IMR-90 (cell line): ENCODE data around the gene CACNG8. TPM values are rescaled to one million over a fixed set of nuclear protein-coding genes. Genes with fewer than 3 reads are reported as not detected.

Source experiments
- ATAC-seq: fragments of 200-7000 bp; cut with Tn5 transposase; 2 replicates; pipeline ENCODE4 v1.9.1; 2020; ENCODE audit warnings: low read depth, mild to moderate bottlenecking, moderate library complexity
- BruUV-seq: library from RNA; stranded (reverse); fragments of 400-500 nt; replicated peaks from 2 replicates; lab custom pipeline; 2021; lab: Mats Ljungman, UMichigan
- CTCF ChIA-PET: fragments of 300-600 bp; formaldehyde crosslinking; extraction: SDS; loops from one replicate; lab custom pipeline; 2021; ENCODE audit warnings: antibody characterized with exemption; lab: Yijun Ruan, JAX
- POLR2A ChIA-PET: fragments of 300-600 bp; sonication (Branson Sonifier 250); formaldehyde crosslinking; loops from one replicate; lab custom pipeline; 2022; ENCODE audit warnings: antibody characterized with exemption; ENCODE audit not compliant: unreplicated experiment; lab: Charles Lee
- DNase-seq: peaks from one replicate; pipeline ENCODE4 v3.0.0; 2013
- H2AFZ ChIP-seq: replicated peaks from 2 replicates; pipeline ENCODE3; 2013; ENCODE audit warnings: low read length, mild to moderate bottlenecking; ENCODE audit not compliant: poor library complexity
- H2AK5ac ChIP-seq: 2 replicates; pipeline ENCODE4 v1.6.1; 2013; ENCODE audit warnings: low read depth, low read length, inconsistent platforms
- H2AK9ac ChIP-seq: replicated peaks from 2 replicates; pipeline ENCODE3; 2013; ENCODE audit warnings: mild to moderate bottlenecking, low read depth, low read length, moderate library complexity; ENCODE audit not compliant: poor library complexity
- H2BK120ac ChIP-seq: 2 replicates; pipeline ENCODE4 v1.6.1; 2013; ENCODE audit warnings: low read depth, low read length, inconsistent platforms
- H2BK15ac ChIP-seq: 3 replicates; pipeline ENCODE4 v1.6.1; 2013; ENCODE audit warnings: low read depth, low read length, inconsistent platforms
- H2BK20ac ChIP-seq: 2 replicates; pipeline ENCODE4 v1.6.1; 2013; ENCODE audit warnings: low read depth, mild to moderate bottlenecking, inconsistent platforms, low read length, moderate library complexity
- H2BK5ac ChIP-seq: 2 replicates; pipeline ENCODE4 v1.6.1; 2013; ENCODE audit warnings: mild to moderate bottlenecking, low read depth, low read length, inconsistent platforms; ENCODE audit not compliant: poor library complexity, severe bottlenecking
- H3K14ac ChIP-seq: replicated peaks from 2 replicates; pipeline ENCODE4 v1.6.1; 2013; ENCODE audit warnings: low read depth, low read length, inconsistent platforms
- H3K18ac ChIP-seq: 2 replicates; pipeline ENCODE4 v1.6.1; 2013; ENCODE audit warnings: low read depth, low read length, control low read depth
- H3K23ac ChIP-seq: 2 replicates; pipeline ENCODE4 v1.6.1; 2013; ENCODE audit warnings: low read depth, low read length, inconsistent platforms
- H3K27ac ChIP-seq: 2 replicates; pipeline ENCODE4 v1.5.1; 2013; ENCODE audit warnings: mild to moderate bottlenecking, control low read depth, low read length; ENCODE audit not compliant: insufficient read depth
- H3K27me3 ChIP-seq: 2 replicates; pipeline ENCODE4 v1.6.1; 2013; ENCODE audit warnings: low read length; ENCODE audit not compliant: control insufficient read depth, insufficient read depth
- H3K36me3 ChIP-seq: 2 replicates; pipeline ENCODE4 v1.6.1; 2013; ENCODE audit warnings: low read length, mixed read lengths; ENCODE audit not compliant: control insufficient read depth, insufficient read depth
- H3K4ac ChIP-seq: 2 replicates; pipeline ENCODE4 v1.6.1; 2013; ENCODE audit warnings: low read depth, low read length, inconsistent platforms
- H3K4me1 ChIP-seq: 2 replicates; pipeline ENCODE4 v1.6.1; 2013; ENCODE audit warnings: low read length, mixed read lengths; ENCODE audit not compliant: control insufficient read depth, insufficient read depth
- H3K4me2 ChIP-seq: 2 replicates; pipeline ENCODE4 v1.6.1; 2013; ENCODE audit warnings: low read depth, mild to moderate bottlenecking, control low read depth, low read length, moderate library complexity
- H3K4me3 ChIP-seq: 2 replicates; pipeline ENCODE4 v1.5.1; 2013; ENCODE audit warnings: low read depth, mild to moderate bottlenecking, control low read depth, low read length, moderate library complexity; ENCODE audit not compliant: insufficient read depth
- H3K56ac ChIP-seq: 2 replicates; pipeline ENCODE4 v1.6.1; 2013; ENCODE audit warnings: low read length, inconsistent platforms; ENCODE audit not compliant: insufficient read depth; ENCODE audit errors: extremely low read depth
- H3K79me1 ChIP-seq, 2 experiments: 2 replicates each; pipeline ENCODE4 v1.6.1; 2013; ENCODE audit warnings: low read length in 2 of 2, inconsistent platforms in 1 of 2, low read depth in 1 of 2
- H3K9ac ChIP-seq: 2 replicates; pipeline ENCODE4 v1.6.1; 2013; ENCODE audit warnings: low read depth, low read length, control low read depth
- H3K9me1 ChIP-seq: 2 replicates; pipeline ENCODE4 v1.6.1; 2013; ENCODE audit warnings: low read length, inconsistent platforms; ENCODE audit not compliant: insufficient read depth
- H3K9me3 ChIP-seq: 2 replicates; pipeline ENCODE4 v1.6.1; 2013; ENCODE audit warnings: low read length; ENCODE audit not compliant: control insufficient read depth, insufficient read depth
- H4K20me1 ChIP-seq: 2 replicates; pipeline ENCODE4 v1.6.1; 2013; ENCODE audit warnings: low read length, inconsistent platforms; ENCODE audit not compliant: insufficient read depth
- H4K5ac ChIP-seq: 2 replicates; pipeline ENCODE4 v1.6.1; 2013; ENCODE audit warnings: mild to moderate bottlenecking, low read depth, low read length, control low read depth
- H4K8ac ChIP-seq, 2 experiments: 2 replicates each; pipeline ENCODE4 v1.6.1; 2013; ENCODE audit warnings: low read depth in 2 of 2, low read length in 2 of 2, control low read depth in 1 of 2, inconsistent platforms in 1 of 2
- H4K91ac ChIP-seq: 2 replicates; pipeline ENCODE4 v1.6.1; 2013; ENCODE audit warnings: low read depth, low read length, inconsistent platforms; ENCODE audit not compliant: insufficient read depth
- CEBPB ChIP-seq: IDR thresholded peaks from 2 replicates; pipeline ENCODE4 v1.6.1; 2012; ENCODE audit warnings: low read depth, low read length, improper control_type of control experiment
- FOS ChIP-seq: fragments of 150-350 bp; IDR thresholded peaks from 2 replicates; pipeline ENCODE4 v1.6.1; 2016; ENCODE audit warnings: low read depth, low read length
- MAFK ChIP-seq: IDR thresholded peaks from 2 replicates; pipeline ENCODE4 v1.6.1; 2012; ENCODE audit warnings: low read depth, low read length, improper control_type of control experiment
- MXI1 ChIP-seq: IDR thresholded peaks from 2 replicates; pipeline ENCODE4 v1.6.1; 2012; ENCODE audit warnings: low read depth, mild to moderate bottlenecking, low read length, moderate library complexity, borderline replicate concordance
- RAD21 ChIP-seq: IDR thresholded peaks from 2 replicates; pipeline ENCODE4 v1.6.1; 2012; ENCODE audit warnings: low read length, improper control_type of control experiment
- SMC3 ChIP-seq: fragments of 150-350 bp; IDR thresholded peaks from 2 replicates; pipeline ENCODE4 v1.6.1; 2016; ENCODE audit warnings: low read depth, mild to moderate bottlenecking, antibody characterized with exemption, low read length, moderate library complexity
- WGBS, 2 experiments: methylation state at CpG; one replicate each; pipeline versions ENCODE4 v1.1.5 to v1.1.7; 2013; ENCODE audit warnings: missing lambda C conversion rate in 2 of 2; ENCODE audit not compliant: insufficient read length in 1 of 2; ENCODE audit errors: extremely low coverage in 2 of 2; 5-methylcytosine and 5-hydroxymethylcytosine counted together
- dilution Hi-C: fragments of 300-500 bp; cut with HindIII; formaldehyde crosslinking; loops from one replicate; pipeline ENCODE4 v1.14.3; 2018; ENCODE audit warnings: low sequenced_read_pairs; ENCODE audit not compliant: unreplicated experiment
- in situ Hi-C: fragments of 300-500 bp; cut with MboI; formaldehyde crosslinking; loops from 3 replicates; pipeline ENCODE4 v1.14.3; 2019; ENCODE audit warnings: low sequenced_read_pairs, inconsistent platforms, mixed read lengths
- intact Hi-C: fragments of 100-400 bp; cut with micrococcal nuclease; formaldehyde crosslinking; loops from 2 replicates; pipeline ENCODE4 v1.10.0; 2022
- polyA plus RNA-seq, 3 experiments: library from polyadenylated mRNA; depleted of rRNA; stranded (reverse); fragments of >200 nt; gene quantifications; 2 replicates each; pipeline ENCODE4 v1.2.3, GENCODE V29; 2012; ENCODE audit warnings: low replicate concordance in 1 of 3
- total RNA-seq: library from RNA; depleted of rRNA; stranded (reverse); fragments of >200 nt; gene quantifications from 2 replicates; pipeline ENCODE4 v1.2.3, GENCODE V29; 2012
- TF ChIP-seq, protein P1 (sequence below): fragments of 150-350 bp; IDR thresholded peaks from 2 replicates; pipeline ENCODE4 v1.6.1; 2016; ENCODE audit warnings: low read depth, mild to moderate bottlenecking, low read length, moderate library complexity, borderline replicate concordance

Gene CACNG8
- total and polyA plus RNA-seq, 2 of the 4 experiments (the other 2 are of a cell fraction), result 0.15 TPM; not detected in 1

DNA sequence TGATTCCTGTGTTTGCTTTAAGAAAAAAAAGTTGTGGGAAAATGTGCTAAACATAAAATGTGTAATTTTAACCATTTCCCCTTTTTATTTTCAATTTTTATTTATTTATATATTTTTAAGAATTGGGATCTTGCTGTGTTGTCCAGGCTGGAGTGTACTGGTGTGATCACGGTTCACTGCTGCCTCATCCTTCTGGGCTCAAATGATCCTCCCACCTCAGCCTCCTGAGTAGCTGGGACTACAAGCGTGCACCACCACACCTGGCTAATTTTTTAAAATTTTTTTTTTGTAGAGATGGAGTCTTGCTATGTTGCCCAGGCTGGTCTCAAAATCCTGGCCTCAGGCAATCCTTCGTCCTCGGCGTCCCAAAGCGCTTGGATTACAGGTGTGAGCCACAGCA is 47.7 kb downstream of the CACNG8 start:
- WGBS, 2 experiments, result no CpG with 5 or more reads among the region's 6 CpGs
- Histone ChIP-seq H3K18ac (no peak overlapping the region), H2BK15ac (no peak overlapping the region), H3K9me3 (no peaks in the 10 kb centered on the region), H3K4ac (no peak overlapping the region), H3K14ac (no peak overlapping the region), H3K4me2 (no peak overlapping the region), H4K91ac (no peak overlapping the region), H3K36me3 (no peaks in the 10 kb centered on the region), H3K4me3 (no peak overlapping the region), H3K23ac (no peak overlapping the region), H3K4me1 (0 out of 2 replicates have a peak, but pooled peaks cover 2% of the 10 kb centered on the region), H4K8ac (no peak overlapping the region), H3K9ac (no peak overlapping the region), H3K27ac (no peak overlapping the region), H4K5ac (no peak overlapping the region), H2BK5ac (no peak overlapping the region), H2AFZ (no peak overlapping the region), H3K79me1 (no peaks in the 10 kb centered on the region), H3K27me3 (no peaks in the 10 kb centered on the region), H2AK5ac (no peak overlapping the region), H2BK20ac (no peak overlapping the region), H2AK9ac (no peak overlapping the region), H4K20me1 (no peaks in the 10 kb centered on the region), H3K9me1 (no peaks in the 10 kb centered on the region), H2BK120ac (no peak overlapping the region), H3K56ac (no peak overlapping the region)
- DNase-seq, result no peak
- no peak for ATAC-seq
- CTCF ChIA-PET, result interaction anchor here (1.0 kb wide), 1 partner anchor 104 kb away, joined by 3 read pairs; no protein-coding TSS in a partner anchor
- dilution Hi-C loops (no loop called here), intact Hi-C loops (no loop called here), in situ Hi-C loops (no loop called here)
- TF ChIP-seq MXI1 (no peak), RAD21 (no peak), CEBPB (no peak), SMC3 (no peak), FOS (no peak), MAFK (no peak)
- TF ChIP-seq, protein P1, sequence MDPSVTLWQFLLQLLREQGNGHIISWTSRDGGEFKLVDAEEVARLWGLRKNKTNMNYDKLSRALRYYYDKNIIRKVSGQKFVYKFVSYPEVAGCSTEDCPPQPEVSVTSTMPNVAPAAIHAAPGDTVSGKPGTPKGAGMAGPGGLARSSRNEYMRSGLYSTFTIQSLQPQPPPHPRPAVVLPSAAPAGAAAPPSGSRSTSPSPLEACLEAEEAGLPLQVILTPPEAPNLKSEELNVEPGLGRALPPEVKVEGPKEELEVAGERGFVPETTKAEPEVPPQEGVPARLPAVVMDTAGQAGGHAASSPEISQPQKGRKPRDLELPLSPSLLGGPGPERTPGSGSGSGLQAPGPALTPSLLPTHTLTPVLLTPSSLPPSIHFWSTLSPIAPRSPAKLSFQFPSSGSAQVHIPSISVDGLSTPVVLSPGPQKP, result no peak
- no TSS peak for BruUV-seq
- POLR2A ChIA-PET, result no interaction called here
